PFSK-1 (cell line): ENCODE results near the gene TMTC2.

Experiments
- FOXP2 ChIP-seq: optimal IDR thresholded peaks from 2 replicates; pipeline ENCODE3; 2011; ENCODE audit warnings: borderline replicate concordance, control low read depth, inconsistent platforms; ENCODE audit not compliant: insufficient read depth; ENCODE audit errors: extremely low read length, extremely low read depth
- POLR2AphosphoS5 ChIP-seq: IDR thresholded peaks from 2 replicates; pipeline ENCODE4 v1.6.1; 2012; ENCODE audit warnings: low read depth, mild to moderate bottlenecking, control low read depth, low read length, moderate library complexity
- SIN3A ChIP-seq: IDR thresholded peaks from 2 replicates; pipeline ENCODE4 v1.6.1; 2012; ENCODE audit warnings: mild to moderate bottlenecking, low read length, moderate library complexity, borderline replicate concordance; ENCODE audit not compliant: insufficient read depth
- TAF1 ChIP-seq: IDR thresholded peaks from 2 replicates; pipeline ENCODE4 v1.6.1; 2012; ENCODE audit warnings: low read length, control low read depth, borderline replicate concordance; ENCODE audit not compliant: insufficient read depth
- TF ChIP-seq, protein P1 (sequence below), 2 experiments: IDR thresholded peaks; 2 replicates each; pipeline versions ENCODE4 v1.6.1 to v1.8.0; 2011 to 2012; ENCODE audit warnings: low read depth in 2 of 2, low read length in 2 of 2, control low read depth in 1 of 2, inconsistent platforms in 1 of 2, mild to moderate bottlenecking in 1 of 2, moderate library complexity in 1 of 2; ENCODE audit not compliant: insufficient read depth in 1 of 2

Gene TMTC2

GRCh38 chr12:82801951-82802610 is 115.4 kb downstream of the TMTC2 start:
- no peak for TF ChIP-seq SIN3A
- TF ChIP-seq, protein P1, sequence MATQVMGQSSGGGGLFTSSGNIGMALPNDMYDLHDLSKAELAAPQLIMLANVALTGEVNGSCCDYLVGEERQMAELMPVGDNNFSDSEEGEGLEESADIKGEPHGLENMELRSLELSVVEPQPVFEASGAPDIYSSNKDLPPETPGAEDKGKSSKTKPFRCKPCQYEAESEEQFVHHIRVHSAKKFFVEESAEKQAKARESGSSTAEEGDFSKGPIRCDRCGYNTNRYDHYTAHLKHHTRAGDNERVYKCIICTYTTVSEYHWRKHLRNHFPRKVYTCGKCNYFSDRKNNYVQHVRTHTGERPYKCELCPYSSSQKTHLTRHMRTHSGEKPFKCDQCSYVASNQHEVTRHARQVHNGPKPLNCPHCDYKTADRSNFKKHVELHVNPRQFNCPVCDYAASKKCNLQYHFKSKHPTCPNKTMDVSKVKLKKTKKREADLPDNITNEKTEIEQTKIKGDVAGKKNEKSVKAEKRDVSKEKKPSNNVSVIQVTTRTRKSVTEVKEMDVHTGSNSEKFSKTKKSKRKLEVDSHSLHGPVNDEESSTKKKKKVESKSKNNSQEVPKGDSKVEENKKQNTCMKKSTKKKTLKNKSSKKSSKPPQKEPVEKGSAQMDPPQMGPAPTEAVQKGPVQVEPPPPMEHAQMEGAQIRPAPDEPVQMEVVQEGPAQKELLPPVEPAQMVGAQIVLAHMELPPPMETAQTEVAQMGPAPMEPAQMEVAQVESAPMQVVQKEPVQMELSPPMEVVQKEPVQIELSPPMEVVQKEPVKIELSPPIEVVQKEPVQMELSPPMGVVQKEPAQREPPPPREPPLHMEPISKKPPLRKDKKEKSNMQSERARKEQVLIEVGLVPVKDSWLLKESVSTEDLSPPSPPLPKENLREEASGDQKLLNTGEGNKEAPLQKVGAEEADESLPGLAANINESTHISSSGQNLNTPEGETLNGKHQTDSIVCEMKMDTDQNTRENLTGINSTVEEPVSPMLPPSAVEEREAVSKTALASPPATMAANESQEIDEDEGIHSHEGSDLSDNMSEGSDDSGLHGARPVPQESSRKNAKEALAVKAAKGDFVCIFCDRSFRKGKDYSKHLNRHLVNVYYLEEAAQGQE (IDR thresholded peaks at IDR 0.05; ENCODE audit: insufficient read depth in 1 of 2, low read depth in 2 of 2, low read length in 2 of 2) = no peak
- no peak for TF ChIP-seq TAF1
- TF ChIP-seq POLR2AphosphoS5 = no peak
- no peak for TF ChIP-seq FOXP2

GRCh38 chr12:82803201-82803600 is 116.5 kb downstream of the TMTC2 start:
- TF ChIP-seq SIN3A = no peak
- TF ChIP-seq, protein P1 (IDR thresholded peaks at IDR 0.05; ENCODE audit: insufficient read depth in 1 of 2, low read depth in 2 of 2, low read length in 2 of 2) = no peak

- TF ChIP-seq TAF1 = no peak
- TF ChIP-seq FOXP2 = no peak
- no peak for TF ChIP-seq SIN3A
- TF ChIP-seq, protein P1 (IDR thresholded peaks at IDR 0.05; ENCODE audit: insufficient read depth in 1 of 2, low read depth in 2 of 2, low read length in 2 of 2) = no peak
- TF ChIP-seq POLR2AphosphoS5 = no peak
Measured at GRCh38 chr12:82804601-82805000, 117.9 kb downstream of the TMTC2 start.

DNA sequence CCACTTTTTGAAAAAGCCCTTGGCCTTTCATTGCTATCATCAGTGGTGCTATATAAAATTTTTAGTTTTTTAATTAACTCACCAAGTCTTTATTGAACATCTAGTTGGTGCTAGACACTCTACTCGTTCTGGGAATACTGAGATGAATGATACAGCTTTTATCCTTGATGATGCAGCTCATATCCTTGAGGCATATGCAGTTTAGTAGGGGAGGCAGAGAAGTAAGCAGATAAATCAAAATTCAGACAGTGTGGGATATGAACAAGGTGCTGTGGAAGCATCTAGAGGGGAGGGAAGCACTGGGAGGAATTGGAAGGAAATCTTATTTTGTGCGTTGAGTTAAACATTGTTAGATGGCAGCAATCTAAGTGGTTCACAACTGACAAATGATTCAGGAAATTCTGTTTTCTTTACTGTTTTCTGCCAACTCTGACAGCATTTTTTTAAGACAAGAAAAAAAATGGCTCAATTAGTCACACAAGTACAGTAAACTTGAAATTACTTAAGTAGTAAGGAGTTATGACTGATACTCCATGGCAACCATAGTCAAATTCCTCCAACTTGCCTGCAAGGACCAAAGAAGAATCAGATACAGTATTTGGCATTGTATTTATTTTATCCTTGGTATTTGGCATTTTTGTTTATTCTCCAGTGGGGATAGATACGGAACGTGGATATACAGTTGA is 119.2 kb downstream of the TMTC2 start:
- TF ChIP-seq FOXP2 (no peak), POLR2AphosphoS5 (no peak), TAF1 (no peak)

DNA sequence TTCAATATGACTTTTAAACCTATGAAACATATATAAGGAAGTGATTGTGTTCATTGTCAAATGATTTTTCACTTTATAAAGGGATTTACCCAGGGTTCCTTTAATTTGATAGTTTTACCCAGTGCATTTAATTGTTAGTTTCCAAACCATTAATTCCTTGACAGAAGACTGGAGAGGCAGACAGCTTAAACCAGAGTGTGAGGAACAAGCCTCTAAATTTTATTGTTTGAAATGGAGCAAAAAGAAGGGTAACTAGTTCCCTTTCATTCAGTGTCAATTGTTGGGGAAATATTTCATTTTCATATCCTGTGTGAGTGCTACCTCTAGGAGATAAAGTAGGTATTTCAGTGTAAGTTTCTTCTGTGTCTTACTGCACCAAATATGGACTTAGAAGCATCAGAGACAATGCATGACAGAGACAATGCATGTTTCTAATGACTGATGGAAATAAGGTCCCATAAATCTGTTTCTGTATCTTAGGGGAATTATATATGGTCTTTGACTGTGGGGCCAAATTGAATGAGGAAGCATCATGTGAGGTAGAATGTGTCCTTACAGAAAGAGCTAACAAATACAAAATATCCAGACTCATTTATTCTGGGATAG is 120.5 kb downstream of the TMTC2 start:
- no peak for TF ChIP-seq POLR2AphosphoS5
- TF ChIP-seq SIN3A = no peak
- TF ChIP-seq FOXP2 = no peak
- TF ChIP-seq, protein P1 (IDR thresholded peaks at IDR 0.05; ENCODE audit: insufficient read depth in 1 of 2, low read depth in 2 of 2, low read length in 2 of 2) = no peak
- TF ChIP-seq TAF1 = no peak
